OCI-LY3 (cell line): Measurements from ENCODE around the gene WDR72.

Source experiments
- H2AFZ ChIP-seq: fragments of 200-600, 300-600 bp; shearing (Covaris generic); 2 replicates; pipeline ENCODE4 v1.6.0; 2014; ENCODE audit warnings: antibody characterized with exemption, low read depth, low read length
- H3K27ac ChIP-seq: fragments of 200-600, 300-600 bp; sonication (generic); 2 replicates; pipeline ENCODE4 v1.5.1; 2014; ENCODE audit warnings: mild to moderate bottlenecking, low read length, moderate library complexity, mixed read lengths
- H3K27me3 ChIP-seq: fragments of 200-600, 300-600 bp; sonication (generic); 2 replicates; pipeline ENCODE4 v1.6.1; 2014; ENCODE audit warnings: low read depth, low read length, mixed read lengths
- H3K36me3 ChIP-seq: fragments of 200-600, 300-600 bp; sonication (generic); replicated peaks from 2 replicates; pipeline ENCODE3; 2014; ENCODE audit warnings: low read depth, low read length, mixed read lengths
- H3K4me1 ChIP-seq: fragments of 300-600, 200-600 bp; sonication (generic); 2 replicates; pipeline ENCODE4 v1.6.1; 2014; ENCODE audit warnings: low read length, mixed read lengths
- H3K4me2 ChIP-seq: fragments of 200-600, 300-600 bp; sonication (generic); 2 replicates; pipeline ENCODE4 v1.6.1; 2014; ENCODE audit warnings: low read length, mixed read lengths
- H3K4me3 ChIP-seq: fragments of 300-600, 200-600 bp; sonication (generic); 2 replicates; pipeline ENCODE4 v1.5.1; 2014; ENCODE audit warnings: antibody characterized with exemption, mild to moderate bottlenecking, low read length, moderate library complexity
- H3K79me2 ChIP-seq: fragments of 300-600, 200-600 bp; shearing (Covaris generic); 2 replicates; pipeline ENCODE4 v1.6.1; 2014; ENCODE audit warnings: mild to moderate bottlenecking, low read length, mixed read lengths
- H3K9ac ChIP-seq: fragments of 300-600, 200-600 bp; shearing (Covaris generic); 2 replicates; pipeline ENCODE4 v1.6.0; 2014; ENCODE audit warnings: mild to moderate bottlenecking, low read length, moderate library complexity
- H3K9me3 ChIP-seq: fragments of 200-600, 300-600 bp; shearing (Covaris generic); 2 replicates; pipeline ENCODE4 v1.6.1; 2014; ENCODE audit warnings: low read length, mixed read lengths; ENCODE audit not compliant: insufficient read depth
- H4K20me1 ChIP-seq: fragments of 200-600, 300-600 bp; sonication (generic); 2 replicates; pipeline ENCODE4 v1.6.1; 2016; ENCODE audit warnings: low read length, mixed read lengths; ENCODE audit not compliant: insufficient read depth
- CTCF ChIP-seq: fragments of 200-600, 300-600 bp; sonication (generic); IDR thresholded peaks from 2 replicates; pipeline ENCODE4 v1.5.1; 2014; ENCODE audit warnings: antibody characterized with exemption, low read length, low read depth
- EZH2phosphoT487 ChIP-seq: fragments of 200-600 bp; shearing (Covaris generic); IDR thresholded peaks from 2 replicates; pipeline ENCODE4 v1.6.1; 2018; ENCODE audit warnings: antibody characterized with exemption, mixed run types, low read depth

The WDR72 gene

GRCh38 chr15:53658255-53658654 lies 101.2 kb downstream of the WDR72 start:
- Histone ChIP-seq H3K27ac (no peak overlapping the region), H3K36me3 (no peaks in the 10 kb centered on the region), H3K27me3 (peaks cover 3% of the 10 kb centered on the region; the same call in 1 of the 2 replicates), H3K79me2 (no peaks in the 10 kb centered on the region), H2AFZ (no peak overlapping the region), H3K4me1 (no peaks in the 10 kb centered on the region), H3K9me3 (no peaks in the 10 kb centered on the region), H3K4me2 (no peak overlapping the region), H3K9ac (no peak overlapping the region), H3K4me3 (no peak overlapping the region), H4K20me1 (no peaks in the 10 kb centered on the region)
- TF ChIP-seq EZH2phosphoT487 (no peak), CTCF (no peak)

- Histone ChIP-seq H3K36me3 (no peaks in the 10 kb centered on the region), H3K4me1 (no peaks in the 10 kb centered on the region), H2AFZ (no peak overlapping the region), H3K27ac (no peak overlapping the region), H3K4me2 (no peak overlapping the region), H3K79me2 (no peaks in the 10 kb centered on the region), H3K9ac (no peak overlapping the region), H3K4me3 (no peak overlapping the region), H3K27me3 (no peaks in the 10 kb centered on the region), H3K9me3 (no peaks in the 10 kb centered on the region), H4K20me1 (no peaks in the 10 kb centered on the region)
- TF ChIP-seq CTCF (no peak), EZH2phosphoT487 (no peak)
Observed at GRCh38 chr15:53648934-53649333, 110.5 kb downstream of the WDR72 start.

GRCh38 chr15:53644660-53645059 lies 114.8 kb downstream of the WDR72 start:
- H3K4me3 ChIP-seq = no peak overlapping the region
- H3K4me1 ChIP-seq = no peaks in the 10 kb centered on the region
- TF ChIP-seq CTCF = no peak
- no peaks in the 10 kb centered on the region for H3K36me3 ChIP-seq
- H3K9me3 ChIP-seq = no peaks in the 10 kb centered on the region
- no peak overlapping the region for H3K4me2 ChIP-seq
- H3K27me3 ChIP-seq = no peaks in the 10 kb centered on the region
- H3K9ac ChIP-seq = no peak overlapping the region
- no peaks in the 10 kb centered on the region for H4K20me1 ChIP-seq
- H3K27ac ChIP-seq = no peak overlapping the region
- H3K79me2 ChIP-seq = no peaks in the 10 kb centered on the region
- no peak overlapping the region for H2AFZ ChIP-seq

- no peaks in the 10 kb centered on the region for H3K27me3 ChIP-seq
- H3K9me3 ChIP-seq = no peaks in the 10 kb centered on the region
Observed at GRCh38 chr15:53634517-53635106, 124.9 kb downstream of the WDR72 start.

More at GRCh38 chr15:53634517-53635106, 124.9 kb downstream of the WDR72 start:
- Histone ChIP-seq H3K9ac (no peak overlapping the region), H2AFZ (no peak overlapping the region), H3K36me3 (no peaks in the 10 kb centered on the region), H3K4me2 (no peak overlapping the region), H3K27ac (no peak overlapping the region), H3K4me3 (no peak overlapping the region), H4K20me1 (no peaks in the 10 kb centered on the region), H3K79me2 (no peaks in the 10 kb centered on the region), H3K4me1 (no peaks in the 10 kb centered on the region)
- no peak for TF ChIP-seq EZH2phosphoT487
- TF ChIP-seq CTCF = no peak
